Stimulated activated naive B cell treated with anti-CD40 and anti-IgM and Interleukin-4, amounts not matched to agents 10 μg/mL and 1 μg/mL and 100 μg/mL, for 72 hours (primary cell): Measurements from ENCODE around the gene OVOL1.

Experiments
- ATAC-seq, 2 donors: fragments of 150-1000 bp; cut with Tn5 transposase; replicated peaks; 2 replicates each; pipeline ENCODE4 v1.10.0; 2021; ENCODE audit warnings: moderate library complexity in 1 of 2
- DNase-seq: peaks from one replicate; pipeline ENCODE4 v3.0.0; 2021
- H3K27ac Mint-ChIP-seq: one replicate; pipeline ENCODE4 v1.8.0; 2022; ENCODE audit warnings: mild to moderate bottlenecking, mixed read lengths
- H3K27me3 Mint-ChIP-seq, 2 donors: one replicate each; pipeline ENCODE4 v1.8.0; 2022; ENCODE audit warnings: mixed read lengths in 2 of 2
- H3K36me3 Mint-ChIP-seq, 2 donors: one replicate each; pipeline ENCODE4 v1.8.0; 2022; ENCODE audit warnings: mixed read lengths in 2 of 2, mild to moderate bottlenecking in 1 of 2
- H3K4me1 Mint-ChIP-seq, 2 donors: one replicate each; pipeline ENCODE4 v1.8.0; 2022; ENCODE audit warnings: mixed read lengths in 2 of 2, mild to moderate bottlenecking in 1 of 2
- H3K4me3 Mint-ChIP-seq, 2 donors: one replicate each; pipeline ENCODE4 v1.8.0; 2022; ENCODE audit warnings: mild to moderate bottlenecking in 2 of 2, mixed read lengths in 2 of 2, moderate library complexity in 1 of 2
- H3K9me3 Mint-ChIP-seq, 2 donors: one replicate each; pipeline ENCODE4 v1.8.0; 2022; ENCODE audit warnings: mixed read lengths in 2 of 2, mild to moderate bottlenecking in 1 of 2

The OVOL1 gene

DNA sequence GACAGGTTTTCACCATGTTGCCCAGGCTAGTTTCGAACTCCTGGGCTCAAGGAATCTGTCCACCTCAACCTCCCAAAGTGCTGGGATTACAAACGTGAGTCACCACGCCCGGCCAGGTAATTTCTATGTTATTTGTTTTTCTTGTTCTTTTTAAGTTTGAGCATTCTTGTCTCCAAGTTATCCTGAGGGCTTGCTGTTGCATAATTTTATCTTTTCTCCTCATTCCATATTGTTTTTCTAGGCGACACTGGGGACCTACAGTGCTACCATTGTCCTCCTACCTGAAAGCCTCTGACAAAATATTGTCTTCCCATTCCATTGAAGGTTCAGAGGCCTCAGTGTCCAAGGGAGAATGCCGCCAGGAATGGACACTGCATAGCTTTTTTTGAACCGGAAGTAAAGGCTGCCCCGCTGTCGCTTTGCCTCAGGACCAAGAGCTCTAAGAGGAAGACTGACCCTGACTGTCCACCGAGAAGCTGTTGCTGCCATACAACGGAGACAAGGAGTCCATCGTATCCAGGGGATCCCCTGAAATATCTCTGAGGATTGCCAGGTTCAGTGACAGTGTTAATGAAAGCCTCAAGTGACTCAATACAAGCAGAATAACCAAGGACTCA lies 15.8 kb upstream of the OVOL1 start:
- no peak for ATAC-seq
- no peak overlapping the region for H3K4me3 Mint-ChIP-seq

GRCh38 chr11:65771589-65772112 lies 15.2 kb upstream of the OVOL1 start:
- no peaks in the 10 kb centered on the region for H3K27me3 Mint-ChIP-seq
- H3K27ac Mint-ChIP-seq, result no peak overlapping the region
- H3K36me3 Mint-ChIP-seq, result peaks cover 3 to 15% of the 10 kb centered on the region in 2 donors
- no peaks in the 10 kb centered on the region for H3K9me3 Mint-ChIP-seq
- no peak overlapping the region for H3K4me3 Mint-ChIP-seq
- DNase-seq, result no peak
- peaks cover 10 to 16% of the 10 kb centered on the region in 2 donors for H3K4me1 Mint-ChIP-seq
- ATAC-seq, result no peak

More for the DNA sequence above, 15.8 kb upstream of the OVOL1 start:
- Mint-ChIP-seq H3K9me3 (no peaks in the 10 kb centered on the region), H3K36me3 (peaks cover 3 to 9% of the 10 kb centered on the region in 2 donors), H3K27ac (no peak overlapping the region), H3K27me3 (no peaks in the 10 kb centered on the region), H3K4me1 (peaks cover 6 to 10% of the 10 kb centered on the region in 2 donors)
- DNase-seq, result no peak

GRCh38 chr11:65773784-65774411 lies 13.0 kb upstream of the OVOL1 start:
- Mint-ChIP-seq H3K27ac (no peak overlapping the region), H3K9me3 (no peaks in the 10 kb centered on the region), H3K4me1 (peaks cover 14 to 29% of the 10 kb centered on the region in 2 donors), H3K4me3 (no peak overlapping the region), H3K27me3 (no peaks in the 10 kb centered on the region), H3K36me3 (peaks cover 6 to 27% of the 10 kb centered on the region in 2 donors)
- ATAC-seq, result no peak
- no peak for DNase-seq

GRCh38 chr11:65774525-65775306 lies 12.1 kb upstream of the OVOL1 start:
- Mint-ChIP-seq H3K4me3 (no peak overlapping the region), H3K36me3 (peaks cover 8 to 29% of the 10 kb centered on the region in 2 donors), H3K27me3 (no peaks in the 10 kb centered on the region), H3K4me1 (peaks cover 15 to 34% of the 10 kb centered on the region in 2 donors), H3K27ac (no peak overlapping the region), H3K9me3 (no peaks in the 10 kb centered on the region)
- no peak for DNase-seq
- ATAC-seq, result no peak

DNA sequence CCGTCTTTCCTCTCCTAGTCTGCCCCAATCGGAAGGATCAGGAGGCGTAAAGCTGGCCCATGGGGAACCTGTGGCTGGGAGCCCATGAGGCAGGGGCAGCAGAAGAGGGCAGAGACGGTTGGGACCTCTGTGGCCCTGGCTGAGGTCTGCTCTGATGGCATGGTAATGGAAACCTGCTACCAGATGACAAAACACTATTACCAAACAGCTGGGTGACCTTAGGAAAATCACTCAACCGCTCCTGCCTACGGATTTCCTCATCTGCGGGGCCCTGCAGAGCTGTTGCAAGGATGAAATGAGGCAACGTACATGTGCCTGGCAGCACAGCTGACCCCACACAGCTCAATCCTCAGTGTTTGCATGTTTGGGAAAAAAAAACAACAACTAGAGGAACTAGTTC lies 10.7 kb upstream of the OVOL1 start:
- DNase-seq (no peak), ATAC-seq (peak; percentile 15 to 18)
- H3K4me1 Mint-ChIP-seq, result peaks cover 18 to 36% of the 10 kb centered on the region in 2 donors
- H3K27ac Mint-ChIP-seq, result peak overlapping the region; percentile 77
- H3K9me3 Mint-ChIP-seq, result no peaks in the 10 kb centered on the region
- peak overlapping the region in 1 of 2 donors; percentile 35 for H3K4me3 Mint-ChIP-seq
- no peaks in the 10 kb centered on the region for H3K27me3 Mint-ChIP-seq
- peaks cover 11 to 35% of the 10 kb centered on the region in 2 donors for H3K36me3 Mint-ChIP-seq

DNA sequence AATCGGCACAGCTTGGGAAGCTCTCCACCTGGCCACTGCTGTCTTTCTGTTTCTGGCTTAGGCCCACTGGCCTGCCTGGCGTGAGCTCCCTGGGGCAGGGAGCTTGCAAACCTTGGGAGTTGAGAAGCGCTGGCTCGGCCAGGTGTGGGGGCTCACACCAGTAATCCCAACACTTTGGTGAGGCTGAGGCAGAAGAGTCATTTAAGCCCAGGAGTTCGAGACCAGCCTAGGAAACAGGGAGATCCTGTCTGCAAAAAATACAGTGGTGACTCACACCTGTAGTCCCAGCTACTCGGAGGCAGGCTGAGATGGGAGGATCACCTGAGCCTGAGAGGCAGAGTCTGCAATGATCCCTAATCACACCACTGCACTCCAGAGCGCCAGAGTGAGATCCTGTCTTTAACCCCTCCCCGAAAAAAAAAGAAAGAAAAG lies 10.1 kb upstream of the OVOL1 start:
- H3K4me1 Mint-ChIP-seq, result peaks cover 18 to 36% of the 10 kb centered on the region in 2 donors
- peak overlapping the region; percentile 60 for H3K27ac Mint-ChIP-seq
- peaks cover 11 to 35% of the 10 kb centered on the region in 2 donors for H3K36me3 Mint-ChIP-seq
- H3K27me3 Mint-ChIP-seq, result no peaks in the 10 kb centered on the region
- H3K9me3 Mint-ChIP-seq, result no peaks in the 10 kb centered on the region
- no peak for ATAC-seq
- DNase-seq, result no peak
- no peak overlapping the region for H3K4me3 Mint-ChIP-seq

DNA sequence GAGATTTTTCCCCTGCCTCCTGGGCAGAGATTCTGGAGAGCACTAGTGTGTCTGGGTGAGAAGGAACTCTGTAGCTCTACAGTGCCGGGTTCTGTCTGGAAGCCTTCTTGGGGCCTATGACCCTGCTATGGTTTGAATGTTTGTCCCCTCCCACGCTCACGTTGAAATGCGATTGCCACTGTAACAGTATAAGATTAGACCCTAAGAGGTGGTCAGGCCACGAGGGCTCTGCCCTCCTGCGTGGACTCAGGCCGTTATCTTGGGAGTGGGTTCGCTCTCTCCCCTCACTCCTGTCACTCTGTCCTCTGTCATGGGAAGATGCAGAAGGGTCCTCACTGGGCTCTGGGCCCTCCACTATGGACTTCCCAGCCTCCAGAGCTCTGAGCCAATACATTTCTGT lies 9.6 kb upstream of the OVOL1 start:
- H3K27ac Mint-ChIP-seq, result no peak overlapping the region
- no peaks in the 10 kb centered on the region for H3K27me3 Mint-ChIP-seq
- peaks cover 18 to 36% of the 10 kb centered on the region in 2 donors for H3K4me1 Mint-ChIP-seq
- peaks cover 11 to 35% of the 10 kb centered on the region in 2 donors for H3K36me3 Mint-ChIP-seq
- DNase-seq, result no peak
- no peak overlapping the region for H3K4me3 Mint-ChIP-seq
- no peaks in the 10 kb centered on the region for H3K9me3 Mint-ChIP-seq
- ATAC-seq, result no peak

GRCh38 chr11:65777821-65778361 lies 9.0 kb upstream of the OVOL1 start:
- Mint-ChIP-seq H3K36me3 (peaks cover 11 to 35% of the 10 kb centered on the region in 2 donors), H3K27ac (no peak overlapping the region), H3K4me1 (peaks cover 20 to 36% of the 10 kb centered on the region in 2 donors), H3K9me3 (no peaks in the 10 kb centered on the region), H3K27me3 (no peaks in the 10 kb centered on the region), H3K4me3 (peak overlapping the region; percentile 37 to 43)
- ATAC-seq (no peak), DNase-seq (no peak)

- no peaks in the 10 kb centered on the region for H3K9me3 Mint-ChIP-seq
These were observed 8.4 kb upstream of the OVOL1 start for GRCh38 chr11:65778431-65778900.

GRCh38 chr11:65778901-65779668 lies 7.8 kb upstream of the OVOL1 start:
- Mint-ChIP-seq H3K27ac (no peak overlapping the region), H3K36me3 (peaks cover 11 to 35% of the 10 kb centered on the region in 2 donors), H3K4me1 (peaks cover 20 to 36% of the 10 kb centered on the region in 2 donors), H3K9me3 (no peaks in the 10 kb centered on the region), H3K4me3 (peak overlapping the region; percentile 48 to 95), H3K27me3 (peaks cover 0 to 4% of the 10 kb centered on the region in 2 donors)
- ATAC-seq, result no peak
- no peak for DNase-seq

More at GRCh38 chr11:65778431-65778900, 8.4 kb upstream of the OVOL1 start:
- Mint-ChIP-seq H3K36me3 (peaks cover 11 to 35% of the 10 kb centered on the region in 2 donors), H3K4me3 (no peak overlapping the region), H3K4me1 (peaks cover 20 to 36% of the 10 kb centered on the region in 2 donors), H3K27ac (no peak overlapping the region), H3K27me3 (no peaks in the 10 kb centered on the region)
- ATAC-seq (no peak), DNase-seq (no peak)

- Mint-ChIP-seq H3K4me1 (peaks cover 20 to 36% of the 10 kb centered on the region in 2 donors), H3K36me3 (peaks cover 11 to 35% of the 10 kb centered on the region in 2 donors), H3K27ac (no peak overlapping the region), H3K27me3 (peaks cover 0 to 4% of the 10 kb centered on the region in 2 donors), H3K9me3 (no peaks in the 10 kb centered on the region), H3K4me3 (peak overlapping the region; percentile 95 to 96)
- ATAC-seq, result no peak
- no peak for DNase-seq
These were observed 7.3 kb upstream of the OVOL1 start for GRCh38 chr11:65779669-65779918.

DNA sequence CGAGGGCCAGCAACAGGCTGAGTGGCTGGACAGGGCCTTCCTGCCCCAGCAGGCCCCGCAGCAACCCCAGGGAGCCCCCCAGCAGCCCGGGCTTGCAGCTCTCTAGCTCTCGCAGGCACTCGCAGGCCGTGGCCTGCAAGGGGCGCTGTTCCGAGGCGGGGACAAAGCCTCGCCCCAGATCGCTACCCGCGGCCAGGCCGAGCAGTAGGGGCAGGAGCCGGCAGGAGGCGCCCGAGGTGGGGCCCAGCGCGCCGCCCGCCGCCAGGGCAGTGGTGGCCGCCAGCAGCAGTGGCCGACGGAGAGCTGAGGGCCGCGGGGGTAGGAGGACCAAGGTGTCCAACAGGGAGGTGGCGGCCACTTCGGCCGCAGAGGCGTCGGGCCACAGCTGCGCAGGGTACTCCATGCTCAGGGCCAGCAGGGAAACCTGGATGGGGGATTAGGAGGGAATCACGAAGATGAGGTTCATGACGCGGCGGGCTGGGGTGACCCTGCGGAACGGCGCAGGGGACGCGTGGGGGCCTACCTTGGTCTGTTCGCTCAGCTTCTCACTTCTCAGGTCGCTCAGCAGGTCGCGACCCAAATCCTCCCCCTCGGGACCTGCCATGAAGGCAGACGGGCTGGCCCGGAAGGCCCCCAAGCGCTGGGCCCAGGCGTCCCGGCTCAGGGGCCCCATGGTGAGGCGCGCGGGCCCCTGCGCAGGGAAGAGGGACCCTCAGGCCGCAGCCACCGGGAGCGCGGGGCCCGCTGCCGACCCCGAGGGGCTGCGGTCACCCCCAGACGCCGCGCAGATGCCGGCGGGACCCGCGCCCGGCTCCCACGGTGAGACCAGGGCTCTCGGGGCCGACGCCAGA lies 6.7 kb upstream of the OVOL1 start:
- Mint-ChIP-seq H3K9me3 (no peaks in the 10 kb centered on the region), H3K4me1 (peaks cover 20 to 36% of the 10 kb centered on the region in 2 donors), H3K36me3 (peaks cover 11 to 32% of the 10 kb centered on the region in 2 donors), H3K27ac (peak overlapping the region; percentile 95), H3K27me3 (peaks cover 0 to 6% of the 10 kb centered on the region in 2 donors), H3K4me3 (peak overlapping the region; percentile 95 to 96)
- ATAC-seq (peak; percentile 78 to 80), DNase-seq (peak; percentile 79)

- DNase-seq (peak; percentile 60), ATAC-seq (peak; percentile 66 to 68)
- Mint-ChIP-seq H3K27ac (peak within 1 kb of the TSS; percentile 95), H3K36me3 (peaks cover 9 to 29% of the 10 kb centered on the region in 2 donors), H3K27me3 (peaks cover 3 to 12% of the 10 kb centered on the region in 2 donors), H3K9me3 (no peaks in the 10 kb centered on the region), H3K4me1 (peaks cover 23 to 34% of the 10 kb centered on the region in 2 donors), H3K4me3 (peak within 1 kb of the TSS; percentile 95 to 96)
These were observed 6.1 kb upstream of the OVOL1 start, which contains the start of gene AP5B1 for GRCh38 chr11:65780770-65781151. Gene AP5B1 (minus strand): TSS chr11:65780976. CDS start chr11:65780591, 385 bp downstream.
